K562 (cell line): ENCODE results near the gene NTF4. TPM values are rescaled to one million over a fixed set of nuclear protein-coding genes. Genes with fewer than 3 reads are reported as not detected.
A peak's percentile ranks its signal among the peaks of the same experiment; 100 is the strongest.

ENCODE experiments used
- ATF7 ChIP-seq: fragments of 450-650 bp; IDR thresholded peaks from 2 replicates; pipeline ENCODE4 v1.7.1; 2014; ENCODE audit warnings: mild to moderate bottlenecking, moderate library complexity
- CEBPG ChIP-seq, 3 experiments: fragments of 200-800 bp in 1 of 3; sonication (Bioruptor generic) in 1 of 3; sonication (generic) in 1 of 3; formaldehyde crosslinking in 1 of 3; IDR thresholded peaks in 2 of 3; conservative IDR thresholded peaks in 1 of 3; 2 replicates each; pipeline versions ENCODE4 v1.6.1 to v1.8.0; 2016 to 2022; ENCODE audit warnings: missing compliant biosample characterization in 2 of 3, missing genetic modification characterization in 2 of 3, mild to moderate bottlenecking in 1 of 3, missing genetic modification reagents in 1 of 3
- CLOCK ChIP-seq: fragments of 250-450 bp; sonication (Bioruptor Pico); IDR thresholded peaks from 2 replicates; pipeline ENCODE4 v1.4.0; 2020; ENCODE audit warnings: mild to moderate bottlenecking, moderate library complexity, borderline replicate concordance
- E2F5 ChIP-seq: sonication (generic); formaldehyde crosslinking; IDR thresholded peaks from 2 replicates; pipeline ENCODE4 v1.8.0; 2022; ENCODE audit warnings: mild to moderate bottlenecking, missing genetic modification reagents
- FUS ChIP-seq: fragments of 200-400 bp; formaldehyde crosslinking; optimal IDR thresholded peaks from 2 replicates; pipeline ENCODE3; 2017; ENCODE audit warnings: low read depth, low read length
- KLF6 ChIP-seq: fragments of 250-450 bp; sonication (Bioruptor Pico); IDR thresholded peaks from 2 replicates; pipeline ENCODE4 v1.4.0; 2020; ENCODE audit warnings: mild to moderate bottlenecking, moderate library complexity, borderline replicate concordance
- MAFF ChIP-seq: IDR thresholded peaks from 2 replicates; pipeline ENCODE4 v1.6.1; 2012; ENCODE audit warnings: low read length, improper control_type of control experiment
- NFE2L1 ChIP-seq: fragments of 450-650 bp; IDR thresholded peaks from 2 replicates; pipeline ENCODE4 v1.6.1; 2016; ENCODE audit warnings: missing genetic modification characterization, low read depth, mild to moderate bottlenecking, missing compliant biosample characterization, moderate library complexity, borderline replicate concordance
- NR3C1 ChIP-seq: sonication (generic); formaldehyde crosslinking; IDR thresholded peaks from 2 replicates; pipeline ENCODE4 v1.8.1; 2022; ENCODE audit warnings: missing genetic modification reagents
- SUPT5H ChIP-seq: fragments of 450-650 bp; IDR thresholded peaks from 2 replicates; pipeline ENCODE4 v1.6.1; 2016
- THRAP3 ChIP-seq: fragments of 450-650 bp; IDR thresholded peaks from 2 replicates; pipeline ENCODE4 v1.6.1; 2016; ENCODE audit warnings: mild to moderate bottlenecking, inconsistent platforms, borderline replicate concordance
- ZNF436 ChIP-seq: fragments of 250-450, 450-650 bp; sonication (Bioruptor Pico); formaldehyde crosslinking; IDR thresholded peaks from 2 replicates; pipeline ENCODE4 v1.7.0; 2020; ENCODE audit warnings: mild to moderate bottlenecking
- ZNF639 ChIP-seq, 2 experiments: fragments of 200-800 bp in 1 of 2; sonication (Bioruptor generic) in 1 of 2; sonication (generic) in 1 of 2; formaldehyde crosslinking in 1 of 2; IDR thresholded peaks in 1 of 2; conservative IDR thresholded peaks in 1 of 2; 2 replicates each; pipeline versions ENCODE4 v1.5.0 to v1.6.1; 2016 to 2020; ENCODE audit warnings: missing compliant biosample characterization in 1 of 2, missing genetic modification characterization in 1 of 2, missing genetic modification reagents in 1 of 2
- ZNF740 ChIP-seq, 3 experiments: fragments of 200-800 bp in 1 of 3; sonication (Bioruptor generic) in 1 of 3; sonication (generic) in 1 of 3; formaldehyde crosslinking in 1 of 3; IDR thresholded peaks; 2 replicates each; pipeline versions ENCODE4 v1.6.1 to v1.8.0; 2016 to 2022; ENCODE audit warnings: mild to moderate bottlenecking in 2 of 3, missing compliant biosample characterization in 2 of 3, missing genetic modification characterization in 2 of 3, missing genetic modification reagents in 1 of 3
- ZNF780A ChIP-seq: fragments of 250-450 bp; sonication (Bioruptor Pico); IDR thresholded peaks from 2 replicates; pipeline ENCODE4 v1.5.0; 2021; ENCODE audit warnings: mild to moderate bottlenecking
- polyA plus RNA-seq, 8 experiments: library from polyadenylated mRNA; depleted of rRNA in 4 of 8; stranded (reverse) in 5 of 8; unstranded in 3 of 8; fragments of >200 nt; fragmentation: Nextera tagmentation in 2 of 8; fragmentation: Illumina TruSeq in 1 of 8; extraction: Ambion mirVana in 2 of 8; extraction: Trizol in 1 of 8; gene quantifications; 2 replicates each; pipeline versions ENCODE4 v1.2.1 to v1.2.3, GENCODE V29; 2011 to 2014; ENCODE audit warnings: inconsistent platforms in 1 of 8, missing spikeins in 1 of 8
- total RNA-seq, 7 experiments: library from RNA; depleted of rRNA in 6 of 7; stranded (reverse); fragments of >200 nt in 6 of 7; fragmentation: Illumina TruSeq in 2 of 7; extraction: Trizol in 2 of 7; gene quantifications; 2 replicates each; pipeline versions ENCODE4 v1.2.1 to v1.2.3, GENCODE V29; 2011 to 2021; ENCODE audit warnings: low replicate concordance in 1 of 7
- TF ChIP-seq, protein P1 (sequence below): fragments of 250-450 bp; sonication (Bioruptor Pico); IDR thresholded peaks from 2 replicates; pipeline ENCODE4 v1.5.0; 2020; ENCODE audit warnings: mild to moderate bottlenecking

NTF4 gene
- total and polyA plus RNA-seq, 9 of the 15 experiments (the other 6 are each of a cell fraction or from before 2014, with no cell fraction given): not detected

GRCh38 chr19:49085020-49085867 lies 20.6 kb upstream of the NTF4 start, which contains the start of gene SNRNP70 (continued):
- TF ChIP-seq, protein P1, sequence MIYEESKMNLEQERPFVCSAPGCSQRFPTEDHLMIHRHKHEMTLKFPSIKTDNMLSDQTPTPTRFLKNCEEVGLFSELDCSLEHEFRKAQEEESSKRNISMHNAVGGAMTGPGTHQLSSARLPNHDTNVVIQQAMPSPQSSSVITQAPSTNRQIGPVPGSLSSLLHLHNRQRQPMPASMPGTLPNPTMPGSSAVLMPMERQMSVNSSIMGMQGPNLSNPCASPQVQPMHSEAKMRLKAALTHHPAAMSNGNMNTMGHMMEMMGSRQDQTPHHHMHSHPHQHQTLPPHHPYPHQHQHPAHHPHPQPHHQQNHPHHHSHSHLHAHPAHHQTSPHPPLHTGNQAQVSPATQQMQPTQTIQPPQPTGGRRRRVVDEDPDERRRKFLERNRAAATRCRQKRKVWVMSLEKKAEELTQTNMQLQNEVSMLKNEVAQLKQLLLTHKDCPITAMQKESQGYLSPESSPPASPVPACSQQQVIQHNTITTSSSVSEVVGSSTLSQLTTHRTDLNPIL (CRISPR knock-in tag): no peak
- TF ChIP-seq E2F5 (CRISPR knock-in tag) (peak; percentile 66), CEBPG (CRISPR knock-in tag; IDR thresholded peaks at IDR 0.05) (no peak), CEBPG (tag; conservative IDR thresholded peaks at IDR 0.05 in 1 of 2, IDR thresholded peaks at IDR 0.05 in 1 of 2) (no peak), ZNF740 (CRISPR knock-in tag; IDR thresholded peaks at IDR 0.05) (peak; percentile 76; the same call in 1 of the 2 replicates), ZNF740 (tag; IDR thresholded peaks at IDR 0.05) (0 out of 4 replicates have a peak, but pooled peaks of 1 of the 2 experiments have one; percentile 33), NFE2L1 (tag) (no peak), CLOCK (no peak), MAFF (no peak), THRAP3 (no peak), ATF7 (peak; percentile 83; the same call in 1 of the 2 replicates), ZNF639 (CRISPR knock-in tag; conservative IDR thresholded peaks at IDR 0.05 in 1 of 2, IDR thresholded peaks at IDR 0.05 in 1 of 2) (peak in 1 of 2 experiments; percentile 83; a peak in 2 of 4 replicates), SUPT5H (peak; percentile 99), ZNF436 (CRISPR knock-in tag) (no peak), ZNF780A (CRISPR knock-in tag) (no peak), KLF6 (CRISPR knock-in tag) (peak; percentile 56; the same call in 1 of the 2 replicates), FUS (peak; percentile 70), NR3C1 (0 out of 2 replicates have a peak, but pooled peaks have one; percentile 63)
